ENCODE data around the gene IRS1.
"Not testable (repeated sequence)": the region's sequence is repeated elsewhere in the genome, so short reads cannot be mapped to it uniquely, and the experiment has no call there.

The IRS1 gene

GRCh38 chr2:226799211-226799975 lies at the start of gene IRS1:
TSS of gene IRS1 (minus strand) at chr2:226799820. CDS start at chr2:226798738, 1,082 bp downstream.
- DNase-seq, result peak; percentile 49

GRCh38 chr2:226849349-226849748 lies 49.7 kb upstream of the IRS1 start:
- DNase-seq, result no peak

GRCh38 chr2:226847511-226847910 lies 47.9 kb upstream of the IRS1 start:
- DNase-seq, result no peak

- no peak for DNase-seq
These were observed 47.5 kb upstream of the IRS1 start for GRCh38 chr2:226847090-226847489.

- DNase-seq, result no peak
These were observed 45.9 kb upstream of the IRS1 start for GRCh38 chr2:226845386-226846116.

GRCh38 chr2:226843001-226843400 lies 43.4 kb upstream of the IRS1 start:
- DNase-seq, result not testable (repeated sequence)

- DNase-seq, result no peak
These were observed 40.3 kb upstream of the IRS1 start for GRCh38 chr2:226839951-226840350.

- no peak for DNase-seq
These were observed 39.5 kb upstream of the IRS1 start for GRCh38 chr2:226839161-226839560.

GRCh38 chr2:226838722-226839121 lies 39.1 kb upstream of the IRS1 start:
- no peak for DNase-seq

- no peak for DNase-seq
These were observed 38.4 kb upstream of the IRS1 start for GRCh38 chr2:226837787-226838603.

GRCh38 chr2:226837334-226837733 lies 37.7 kb upstream of the IRS1 start:
- no peak for DNase-seq

- no peak for DNase-seq
These were observed 36.9 kb upstream of the IRS1 start for GRCh38 chr2:226836548-226836885.

- DNase-seq, result peak; percentile 64
These were observed 36.4 kb upstream of the IRS1 start, which contains the start of gene RHBDD1 for GRCh38 chr2:226835796-226836547. TSS of gene RHBDD1 (plus strand) at chr2:226836054. CDS start at chr2:226864694, 28,640 bp downstream.

GRCh38 chr2:226835420-226835795 lies 35.8 kb upstream of the IRS1 start:
- DNase-seq, result no peak

GRCh38 chr2:226834880-226835279 lies 35.3 kb upstream of the IRS1 start:
- not testable (repeated sequence) for DNase-seq

GRCh38 chr2:226832061-226832460 lies 32.4 kb upstream of the IRS1 start:
- DNase-seq, result no peak

- no peak for DNase-seq
These were observed 31.6 kb upstream of the IRS1 start for GRCh38 chr2:226831266-226831665.

GRCh38 chr2:226829721-226830631 lies 30.4 kb upstream of the IRS1 start:
- no peak for DNase-seq

GRCh38 chr2:226828191-226828590 lies 28.6 kb upstream of the IRS1 start:
- DNase-seq, result no peak

GRCh38 chr2:226825056-226825455 lies 25.4 kb upstream of the IRS1 start:
- DNase-seq, result no peak

- no peak for DNase-seq
These were observed 19.3 kb upstream of the IRS1 start for GRCh38 chr2:226818930-226819329.
